ENCODE data around the gene PCDHA1.

PCDHA1 gene

GRCh38 chr5:140785905-140786686 is at the start of gene PCDHA1:
Gene PCDHA1 (plus strand): TSS chr5:140786140.
- no peak for TF ChIP-seq ZFP3 (CRISPR knock-in tag; IDR thresholded peaks at IDR 0.05)
- TF ChIP-seq POU6F1 (CRISPR knock-in tag; IDR thresholded peaks at IDR 0.05; ENCODE audit: borderline replicate concordance, low read depth), result no peak
- TF ChIP-seq TSHZ2 (CRISPR knock-in tag; IDR thresholded peaks at IDR 0.05), result no peak
- TF ChIP-seq PATZ1 (CRISPR knock-in tag; IDR thresholded peaks at IDR 0.05; ENCODE audit: borderline replicate concordance), result no peak
- no peak for TF ChIP-seq TOX (CRISPR knock-in tag; IDR thresholded peaks at IDR 0.05; ENCODE audit: borderline replicate concordance)
- no peak for TF ChIP-seq BACH2 (CRISPR knock-in tag; IDR thresholded peaks at IDR 0.05; ENCODE audit: borderline replicate concordance)
- no peak for TF ChIP-seq RARB (CRISPR knock-in tag; IDR thresholded peaks at IDR 0.05)
- no peak for TF ChIP-seq GLIS3 (CRISPR knock-in tag; IDR thresholded peaks at IDR 0.05)
- TF ChIP-seq CREB5 (CRISPR knock-in tag; IDR thresholded peaks at IDR 0.05; ENCODE audit: low read depth), result no peak
- TF ChIP-seq ESRRG (CRISPR knock-in tag; IDR thresholded peaks at IDR 0.05), result no peak
- TF ChIP-seq TCF4 (CRISPR knock-in tag; IDR thresholded peaks at IDR 0.05; ENCODE audit: borderline replicate concordance), result no peak
- no peak for ATAC-seq

- no peak for TF ChIP-seq TOX (CRISPR knock-in tag; IDR thresholded peaks at IDR 0.05; ENCODE audit: borderline replicate concordance)
- TF ChIP-seq ISL1 (CRISPR knock-in tag; IDR thresholded peaks at IDR 0.05), result no peak
- TF ChIP-seq ZNF8 (CRISPR knock-in tag; IDR thresholded peaks at IDR 0.05), result no peak
- ATAC-seq, result no peak
Observed at GRCh38 chr5:140737486-140737885, 48.5 kb upstream of the PCDHA1 start.

GRCh38 chr5:140741967-140742366 is 44.0 kb upstream of the PCDHA1 start:
- no peak for ATAC-seq
- TF ChIP-seq ZFP3 (CRISPR knock-in tag; IDR thresholded peaks at IDR 0.05) (no peak), TSHZ2 (CRISPR knock-in tag; IDR thresholded peaks at IDR 0.05) (no peak), CREB5 (CRISPR knock-in tag; IDR thresholded peaks at IDR 0.05; ENCODE audit: low read depth) (no peak), SNAI2 (CRISPR knock-in tag; IDR thresholded peaks at IDR 0.05) (no peak), ISL1 (CRISPR knock-in tag; IDR thresholded peaks at IDR 0.05) (no peak), PATZ1 (CRISPR knock-in tag; IDR thresholded peaks at IDR 0.05; ENCODE audit: borderline replicate concordance) (no peak)

Measured in SK-N-SH treated with all-trans-retinoic acid at 6 μM for 48 hours (cell line).